Fibroblast of upper back skin (primary cell): ENCODE data around the gene IER2.

Experiments used
- DNase-seq: peaks from one replicate; pipeline ENCODE4 v3.0.0-alpha.2; 2013

Gene IER2

GRCh38 chr19:13119627-13120026 is 30.6 kb upstream of the IER2 start:
- DNase-seq, result no peak

- DNase-seq, result no peak
These were observed 30.2 kb upstream of the IER2 start for GRCh38 chr19:13120031-13120430.

- no peak for DNase-seq
These were observed 29.4 kb upstream of the IER2 start for GRCh38 chr19:13120817-13121216.

DNA sequence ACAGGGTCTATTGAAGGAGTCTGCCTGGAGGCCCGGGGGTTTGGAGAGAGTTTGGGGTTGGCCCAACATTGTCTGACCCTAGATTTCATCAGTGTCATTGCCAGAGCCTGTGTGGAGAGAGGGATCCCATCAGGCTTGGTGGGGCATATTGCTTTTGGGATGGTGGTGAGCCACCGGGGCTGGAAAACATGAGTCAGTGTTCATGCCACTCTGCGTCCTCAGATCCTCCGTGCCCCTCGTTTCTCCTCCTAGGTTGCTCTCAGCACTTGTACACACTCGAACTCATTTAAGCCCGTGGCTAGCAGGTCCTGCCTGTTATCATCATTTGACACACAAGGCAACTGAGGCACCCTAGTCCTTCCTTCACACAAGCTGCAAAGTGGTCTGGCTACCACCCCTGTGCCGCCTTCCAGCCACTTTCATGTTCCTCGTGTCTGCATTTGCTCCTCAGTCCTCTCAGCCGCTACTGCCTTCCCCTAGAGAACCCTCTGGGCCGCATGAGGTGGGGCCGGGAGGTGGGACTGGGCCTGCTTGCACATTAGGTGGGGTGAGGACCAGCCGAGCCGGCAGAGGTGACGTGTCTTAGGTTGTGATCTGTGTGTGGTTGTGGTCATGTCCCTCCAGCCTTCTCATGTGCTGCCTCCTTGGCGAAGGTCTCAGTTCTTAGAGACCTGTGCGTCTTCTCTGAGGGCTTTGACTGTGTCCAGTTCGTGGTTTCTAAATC is 28.5 kb upstream of the IER2 start:
- no peak for DNase-seq

DNA sequence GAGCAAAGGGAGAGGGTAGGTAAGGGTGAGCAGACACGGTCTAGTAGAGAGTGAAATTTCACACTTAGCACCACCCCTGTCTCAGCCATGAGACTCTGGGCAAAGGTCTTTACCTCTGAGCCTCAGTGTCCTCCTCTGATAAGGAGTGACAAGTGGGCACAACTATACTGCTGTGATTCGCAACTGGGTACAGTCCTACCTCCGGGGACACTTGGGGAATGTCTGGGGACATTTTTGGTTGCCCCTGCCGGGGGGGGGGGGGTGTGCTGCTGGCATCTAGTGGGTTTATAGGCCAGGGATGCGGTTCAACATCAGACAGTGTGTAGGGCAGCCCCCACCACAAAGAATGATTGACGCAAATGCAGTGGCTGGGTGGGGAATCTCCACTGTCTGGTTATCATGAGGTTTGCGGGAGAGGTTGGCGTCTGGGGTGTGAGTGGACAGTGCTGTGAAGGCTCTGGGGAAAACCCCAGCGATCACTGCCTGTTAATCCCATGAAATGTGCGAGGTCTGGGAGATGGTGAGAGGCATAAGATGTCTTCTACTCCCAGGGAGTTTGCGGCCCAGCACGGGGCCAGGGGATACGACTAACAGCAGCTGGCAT is 27.8 kb upstream of the IER2 start:
- DNase-seq, result no peak

- DNase-seq, result no peak
These were observed 26.9 kb upstream of the IER2 start for GRCh38 chr19:13122980-13123957.

DNA sequence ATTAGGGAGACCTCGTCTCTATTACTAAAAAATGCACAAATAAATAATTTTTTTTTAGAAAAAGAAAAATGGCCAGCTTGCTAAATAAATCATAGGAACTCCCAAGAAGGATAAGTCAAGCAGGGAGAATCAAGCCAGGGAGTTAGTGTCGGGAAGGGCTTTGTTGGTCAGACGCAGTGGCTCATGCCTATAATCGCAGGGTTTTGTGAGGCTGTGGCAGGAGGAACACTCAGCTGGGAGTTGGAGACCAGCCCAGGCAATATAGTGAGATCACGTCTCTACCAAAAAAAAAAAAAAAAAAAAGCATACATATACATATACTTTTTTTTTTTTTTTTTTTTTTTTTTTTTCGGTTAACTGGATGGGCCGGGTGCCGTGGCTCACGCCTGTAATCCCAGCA is 23.2 kb upstream of the IER2 start:
- peak; percentile 46 for DNase-seq

DNA sequence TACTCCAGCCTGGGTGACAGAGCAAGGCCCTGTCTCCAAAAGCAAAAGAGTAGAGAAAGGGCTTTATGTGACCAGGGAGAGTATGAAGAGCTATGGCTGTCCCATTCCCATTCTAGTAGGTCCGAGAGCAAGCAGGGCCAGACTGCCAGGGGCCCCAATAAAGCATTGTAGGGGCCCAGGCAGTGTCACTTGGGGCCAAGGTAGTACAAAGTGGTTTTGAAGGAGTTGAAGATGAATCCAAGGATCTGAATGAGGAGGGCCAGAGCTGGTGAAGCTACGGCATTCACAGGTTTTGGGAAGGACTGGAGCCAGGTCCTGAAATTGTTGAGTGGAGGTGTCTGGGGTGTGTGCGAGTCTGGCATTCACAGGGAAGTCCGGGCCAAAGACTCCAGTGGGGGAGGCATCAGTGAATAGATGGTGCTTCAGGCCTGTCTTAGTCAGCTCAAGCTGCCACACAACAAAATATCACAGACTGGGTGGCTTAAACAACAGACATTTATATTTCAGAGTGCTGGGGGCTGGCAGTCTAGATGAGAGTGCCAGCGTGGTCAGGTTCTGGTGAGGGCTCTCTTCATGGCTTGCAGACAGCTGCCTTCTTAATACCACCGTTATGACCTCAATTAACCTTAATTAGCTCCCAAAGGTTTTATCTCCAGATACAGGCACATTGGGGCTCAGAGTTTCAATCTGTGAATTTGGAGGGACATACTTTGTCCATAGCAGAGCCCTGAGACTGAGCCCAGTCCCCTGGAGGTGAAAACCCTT is 22.2 kb upstream of the IER2 start:
- no peak for DNase-seq

DNA sequence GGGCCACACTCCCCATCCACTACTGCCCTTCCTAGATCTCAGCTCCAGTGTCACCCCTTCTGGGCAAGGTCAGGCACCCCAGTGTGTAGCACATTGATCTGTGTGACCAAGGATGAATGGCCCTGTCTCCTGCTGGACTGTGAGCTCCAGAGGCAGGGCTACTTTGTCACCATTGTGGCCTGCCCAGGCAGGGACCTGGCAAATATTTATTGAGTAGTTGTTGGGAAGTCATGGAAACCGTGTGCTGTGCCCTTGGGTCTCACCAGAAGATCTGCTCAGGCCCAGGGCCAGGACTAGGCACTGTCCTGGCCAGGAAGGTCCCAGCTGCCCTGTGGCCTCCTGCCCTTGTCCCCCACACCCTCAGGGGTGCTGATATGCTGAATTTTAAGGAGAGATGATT is 21.6 kb upstream of the IER2 start:
- DNase-seq, result no peak

- no peak for DNase-seq
These were observed 20.8 kb upstream of the IER2 start for GRCh38 chr19:13129384-13129783.

- DNase-seq, result no peak
These were observed 19.2 kb upstream of the IER2 start for GRCh38 chr19:13130886-13131490.

DNA sequence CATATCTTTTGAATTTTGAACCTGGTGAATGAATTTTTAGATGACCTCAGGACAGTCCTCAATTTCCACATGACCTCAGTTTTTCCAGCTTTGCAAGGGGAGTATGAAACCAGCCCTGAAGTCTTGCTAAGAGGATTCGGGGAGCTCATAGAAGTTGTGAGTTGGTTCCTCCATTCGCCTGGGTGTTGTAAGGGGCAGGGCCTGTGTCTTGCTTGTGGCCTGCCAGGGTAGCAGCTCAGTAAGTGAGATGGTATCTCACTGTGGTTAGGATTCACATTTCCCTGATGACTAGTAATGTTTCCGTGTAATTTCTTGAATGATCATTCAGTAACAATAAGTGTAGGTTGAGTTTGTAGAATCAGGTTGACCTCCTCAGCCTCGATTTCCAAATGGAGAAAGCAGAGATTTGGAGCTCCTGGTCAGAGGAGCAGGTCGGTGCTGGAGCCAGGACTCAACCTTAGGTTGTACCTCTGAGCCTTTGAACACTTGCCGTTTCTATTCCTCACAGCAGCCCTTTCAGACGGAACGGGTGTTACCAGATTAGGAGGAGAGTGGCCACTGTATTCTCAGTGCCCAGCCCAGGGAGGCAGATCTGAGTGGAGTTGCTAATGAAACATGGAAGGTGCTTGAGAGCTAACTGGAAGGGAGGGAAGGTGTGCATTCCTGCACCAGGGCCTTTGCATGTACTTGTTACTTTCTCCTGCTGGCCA is 17.6 kb upstream of the IER2 start:
- DNase-seq, result peak; percentile 54

- no peak for DNase-seq
These were observed 16.9 kb upstream of the IER2 start for GRCh38 chr19:13133241-13133870.

- no peak for DNase-seq
These were observed 15.6 kb upstream of the IER2 start for GRCh38 chr19:13134626-13135025.

DNA sequence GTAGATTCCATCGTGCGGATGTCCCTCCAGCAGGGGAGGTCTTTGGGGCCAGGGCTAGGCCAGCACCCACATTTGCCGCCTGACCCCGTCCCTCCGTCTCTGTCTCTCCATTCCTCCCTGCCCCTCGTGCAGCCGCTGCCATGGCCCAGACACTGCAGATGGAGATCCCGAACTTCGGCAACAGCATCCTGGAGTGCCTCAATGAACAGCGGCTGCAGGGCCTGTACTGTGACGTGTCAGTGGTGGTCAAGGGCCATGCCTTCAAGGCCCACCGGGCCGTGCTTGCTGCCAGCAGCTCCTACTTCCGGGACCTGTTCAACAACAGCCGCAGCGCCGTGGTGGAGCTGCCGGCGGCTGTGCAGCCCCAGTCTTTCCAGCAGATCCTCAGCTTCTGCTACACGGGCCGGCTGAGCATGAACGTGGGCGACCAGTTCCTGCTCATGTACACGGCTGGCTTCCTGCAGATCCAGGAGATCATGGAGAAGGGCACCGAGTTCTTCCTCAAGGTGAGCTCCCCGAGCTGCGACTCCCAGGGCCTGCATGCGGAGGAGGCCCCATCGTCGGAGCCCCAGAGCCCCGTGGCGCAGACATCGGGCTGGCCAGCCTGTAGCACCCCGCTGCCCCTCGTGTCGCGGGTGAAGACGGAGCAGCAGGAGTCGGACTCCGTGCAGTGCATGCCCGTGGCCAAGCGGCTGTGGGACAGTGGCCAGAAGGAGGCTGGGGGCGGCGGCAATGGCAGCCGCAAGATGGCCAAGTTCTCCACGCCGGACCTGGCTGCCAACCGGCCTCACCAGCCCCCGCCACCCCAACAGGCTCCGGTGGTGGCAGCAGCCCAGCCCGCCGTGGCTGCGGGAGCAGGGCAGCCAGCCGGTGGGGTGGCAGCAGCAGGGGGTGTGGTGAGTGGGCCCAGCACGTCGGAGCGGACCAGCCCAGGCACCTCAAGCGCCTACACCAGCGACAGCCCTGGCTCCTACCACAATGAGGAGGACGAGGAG is 14.8 kb upstream of the IER2 start:
- no peak for DNase-seq

DNA sequence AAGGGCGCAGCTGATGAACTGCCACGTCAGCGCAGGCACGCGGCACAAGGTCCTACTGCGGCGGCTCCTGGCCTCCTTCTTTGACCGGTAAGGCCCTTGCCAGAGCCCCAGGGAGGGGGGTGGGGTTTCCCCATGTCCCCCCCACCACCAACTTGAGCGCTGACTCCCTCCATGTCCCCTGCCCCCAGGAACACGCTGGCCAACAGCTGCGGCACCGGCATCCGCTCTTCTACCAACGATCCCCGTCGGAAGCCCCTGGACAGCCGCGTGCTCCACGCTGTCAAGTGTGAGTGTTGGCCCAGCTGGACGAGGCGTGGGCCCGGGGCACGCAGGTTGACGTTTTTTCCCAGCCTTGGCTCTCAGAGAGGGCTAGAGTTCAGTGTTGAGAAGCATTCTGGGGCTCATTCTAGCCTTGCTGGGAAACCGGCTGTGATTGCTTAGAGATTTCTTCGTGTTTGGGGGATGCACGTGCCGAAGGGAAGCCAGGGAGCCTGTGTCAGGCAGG is 12.9 kb upstream of the IER2 start:
- no peak for DNase-seq

GRCh38 chr19:13138171-13138915 is 11.9 kb upstream of the IER2 start:
- no peak for DNase-seq

DNA sequence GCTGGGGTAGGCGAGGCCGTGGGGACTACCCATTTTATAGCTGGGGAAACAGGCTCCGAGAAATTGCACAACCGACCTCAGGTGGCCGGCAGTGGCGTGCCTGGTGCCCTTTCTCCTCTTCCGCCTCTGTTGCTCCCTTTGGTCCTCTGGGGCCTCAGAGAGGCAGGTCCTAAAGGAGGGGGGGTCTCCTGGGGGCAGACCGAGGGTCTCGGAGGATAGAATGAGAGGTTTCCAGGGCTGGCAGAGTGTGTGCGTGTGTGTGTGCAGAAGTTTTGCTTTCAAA is 11.4 kb upstream of the IER2 start:
- DNase-seq, result no peak

DNA sequence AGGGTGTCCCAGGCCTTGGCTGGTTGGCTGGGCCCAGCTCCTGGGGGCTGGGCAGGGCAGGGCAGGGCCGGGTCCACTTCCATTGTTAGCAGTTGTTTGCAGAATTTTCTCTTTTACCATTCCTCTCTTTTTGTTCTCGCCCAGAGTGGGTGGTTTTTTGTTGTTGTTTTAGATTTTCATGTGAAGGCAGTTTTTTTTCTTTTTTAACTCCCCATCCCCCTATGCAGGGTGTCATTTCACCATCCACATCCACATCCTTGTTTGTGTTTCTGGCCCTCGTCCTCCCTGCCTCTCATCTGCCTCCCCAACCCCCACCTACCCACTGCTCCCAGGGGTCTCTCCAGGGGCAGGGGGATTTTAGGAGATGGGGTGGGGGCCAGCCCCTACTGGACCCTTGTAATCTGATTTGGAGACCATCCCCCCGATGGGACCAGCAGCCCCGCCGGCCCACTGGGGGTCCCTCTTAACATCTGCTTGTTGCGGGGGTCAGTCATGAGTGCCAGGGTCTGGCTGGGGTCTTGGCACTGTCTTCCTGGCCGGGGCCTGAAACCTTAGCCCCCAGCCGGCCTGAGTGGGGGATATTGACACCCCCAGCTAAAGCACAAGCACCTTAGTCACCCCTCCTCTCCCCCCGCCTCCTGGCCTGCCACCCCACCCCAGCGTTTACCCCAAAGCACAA is 10.4 kb upstream of the IER2 start:
- no peak for DNase-seq
